Stimulated activated CD4-positive, alpha-beta T cell treated with anti-CD3 and anti-CD28 coated beads, TNF-alpha, amount 100 ng/mL, for 1 hour (primary cell): Measurements from ENCODE around the gene OR12D3.
"Not testable (repeated sequence)": the region's sequence is repeated elsewhere in the genome, so short reads cannot be mapped to it uniquely, and the experiment has no call there.

Experiments
- DNase-seq, 3 donors: peaks; one replicate each; pipeline ENCODE4 v3.0.0-alpha.2; 2020; ENCODE audit warnings: low read depth in 3 of 3, low spot score in 1 of 3

OR12D3 gene

GRCh38 chr6:29375191-29375590, at the start of gene OR12D3:
TSS of gene OR12D3 (minus strand) at chr6:29375291. CDS start at chr6:29375287, 4 bp downstream.
- DNase-seq, result no peak

GRCh38 chr6:29424575-29424974, 49.5 kb upstream of the OR12D3 start:
- DNase-seq, result no peak

- DNase-seq, result no peak
These were observed 49.1 kb upstream of the OR12D3 start for GRCh38 chr6:29424168-29424567.

- no peak for DNase-seq
These were observed 44.4 kb upstream of the OR12D3 start for GRCh38 chr6:29419516-29419915.

GRCh38 chr6:29414588-29414987, 39.5 kb upstream of the OR12D3 start, which contains the start of gene OR12D1:
TSS of gene OR12D1 (plus strand) at chr6:29414928.
- no peak for DNase-seq

- no peak for DNase-seq
These were observed 28.7 kb upstream of the OR12D3 start for GRCh38 chr6:29403801-29404200.

GRCh38 chr6:29399525-29399924, 24.4 kb upstream of the OR12D3 start:
- no peak for DNase-seq

- DNase-seq, result no peak
These were observed 20.2 kb upstream of the OR12D3 start, which contains the start of gene OR12D2 for GRCh38 chr6:29395331-29395730. TSS of gene OR12D2 (plus strand) at chr6:29395631. CDS start at chr6:29396700, 1,069 bp downstream.

- DNase-seq, result no peak
These were observed 13.4 kb upstream of the OR12D3 start for GRCh38 chr6:29388533-29388932.

GRCh38 chr6:29376003-29376402, 912 bp upstream of the OR12D3 start:
- DNase-seq, result no peak

- no peak for DNase-seq
These were observed 6.3 kb downstream of the OR12D3 start, which contains the start of gene OR5V1 for GRCh38 chr6:29368765-29369164. TSS of gene OR5V1 (minus strand) at chr6:29368865. CDS start at chr6:29356195, 12,670 bp downstream.

- DNase-seq, result no peak
These were observed 19.5 kb downstream of the OR12D3 start for GRCh38 chr6:29355603-29356002.

- no peak for DNase-seq
These were observed 20.1 kb downstream of the OR12D3 start for GRCh38 chr6:29354980-29355379.

GRCh38 chr6:29349348-29349747, 25.7 kb downstream of the OR12D3 start:
- not testable (repeated sequence) for DNase-seq

- no peak for DNase-seq
These were observed 29.7 kb downstream of the OR12D3 start for GRCh38 chr6:29345380-29345779.

GRCh38 chr6:29336269-29336668, 38.8 kb downstream of the OR12D3 start:
- no peak for DNase-seq

GRCh38 chr6:29332676-29333075, 42.4 kb downstream of the OR12D3 start:
- DNase-seq, result no peak

GRCh38 chr6:29325777-29326176, 49.3 kb downstream of the OR12D3 start:
- DNase-seq, result no peak
